ENCODE data around the gene SIGLEC14.
"Not testable (repeated sequence)": the region's sequence is repeated elsewhere in the genome, so short reads cannot be mapped to it uniquely, and the experiment has no call there.

Gene SIGLEC14, protein sequence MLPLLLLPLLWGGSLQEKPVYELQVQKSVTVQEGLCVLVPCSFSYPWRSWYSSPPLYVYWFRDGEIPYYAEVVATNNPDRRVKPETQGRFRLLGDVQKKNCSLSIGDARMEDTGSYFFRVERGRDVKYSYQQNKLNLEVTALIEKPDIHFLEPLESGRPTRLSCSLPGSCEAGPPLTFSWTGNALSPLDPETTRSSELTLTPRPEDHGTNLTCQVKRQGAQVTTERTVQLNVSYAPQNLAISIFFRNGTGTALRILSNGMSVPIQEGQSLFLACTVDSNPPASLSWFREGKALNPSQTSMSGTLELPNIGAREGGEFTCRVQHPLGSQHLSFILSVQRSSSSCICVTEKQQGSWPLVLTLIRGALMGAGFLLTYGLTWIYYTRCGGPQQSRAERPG

DNA sequence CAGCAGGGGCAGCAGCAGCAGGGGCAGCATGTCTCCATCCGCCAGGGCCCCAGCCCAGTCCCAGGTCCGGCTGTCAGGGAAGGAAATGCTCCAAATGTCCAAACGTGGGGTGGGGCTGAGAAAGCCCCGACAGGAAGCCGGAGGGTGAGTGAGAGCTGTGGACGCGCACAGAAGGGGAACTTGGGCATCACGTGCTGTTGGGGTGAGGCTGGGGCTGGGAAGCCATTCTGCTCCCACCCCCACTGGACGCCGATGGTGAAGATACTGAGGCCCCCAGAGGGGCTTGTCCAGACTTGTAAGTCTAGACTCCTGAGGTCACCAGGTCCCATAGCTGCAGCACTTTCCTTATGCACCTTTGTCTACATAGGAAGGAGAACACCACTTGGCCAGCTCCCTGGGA, at the start of gene SIGLEC14:
Gene SIGLEC14 (minus strand): TSS at position 96 of the 400 bp plus-strand sequence. CDS start 66 bp downstream, at position 30.
- not testable (repeated sequence) for H3K9ac ChIP-seq; H3K4me3 ChIP-seq (IDR thresholded peaks at IDR 0.05; ENCODE audit: insufficient read depth, low read depth, low read length); H3K79me2 ChIP-seq (ENCODE audit: insufficient read depth, low read depth); H3K27ac ChIP-seq; H3K4me1 ChIP-seq (ENCODE audit: low read depth, poor library complexity, severe bottlenecking); H3K27me3 ChIP-seq (ENCODE audit: insufficient read depth, low read depth); H4K20me1 ChIP-seq (ENCODE audit: insufficient read depth); H3K4me2 ChIP-seq; H2AFZ ChIP-seq (ENCODE audit: low read depth); H3K36me3 ChIP-seq (ENCODE audit: insufficient read depth)

GRCh38 chr19:51695702-51696315, 49.2 kb upstream of the SIGLEC14 start:
- Histone ChIP-seq H3K4me1 (ENCODE audit: low read depth, poor library complexity, severe bottlenecking) (no peaks in the 10 kb centered on the region), H2AFZ (ENCODE audit: low read depth) (no peak overlapping the region), H3K27me3 (ENCODE audit: insufficient read depth, low read depth) (no peaks in the 10 kb centered on the region), H3K4me2 (no peak overlapping the region), H3K27ac (no peak overlapping the region), H3K36me3 (ENCODE audit: insufficient read depth) (no peaks in the 10 kb centered on the region), H3K9ac (no peak overlapping the region), H3K79me2 (ENCODE audit: insufficient read depth, low read depth) (no peaks in the 10 kb centered on the region), H4K20me1 (ENCODE audit: insufficient read depth) (no peaks in the 10 kb centered on the region), H3K4me3 (IDR thresholded peaks at IDR 0.05; ENCODE audit: insufficient read depth, low read depth, low read length) (no peak overlapping the region)
- no peak for TF ChIP-seq CTCF (conservative IDR thresholded peaks at IDR 0.05; ENCODE audit: low read depth, low read length)

DNA sequence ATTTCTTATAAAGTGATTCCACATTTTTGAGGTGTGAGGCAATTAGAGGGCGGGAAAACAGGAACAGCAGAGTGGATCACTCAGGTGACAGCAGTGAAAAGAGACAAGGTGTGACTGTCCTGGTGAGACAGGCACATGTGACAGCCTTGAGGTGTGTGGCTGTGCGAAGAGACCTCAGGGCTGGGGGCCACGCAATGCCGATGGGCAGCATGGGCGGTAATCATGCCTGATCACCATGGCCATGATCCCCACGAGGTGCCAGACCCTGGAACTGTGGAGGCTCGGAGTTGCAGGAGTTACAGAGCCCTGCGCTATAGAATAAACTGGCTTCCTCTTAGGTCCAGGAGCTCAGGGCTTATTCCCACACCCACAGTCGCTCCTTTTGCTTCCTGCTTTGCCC, 48.5 kb upstream of the SIGLEC14 start:
- Histone ChIP-seq H3K79me2 (ENCODE audit: insufficient read depth, low read depth) (no peaks in the 10 kb centered on the region), H3K4me1 (ENCODE audit: low read depth, poor library complexity, severe bottlenecking) (no peaks in the 10 kb centered on the region), H3K9ac (no peak overlapping the region), H3K36me3 (ENCODE audit: insufficient read depth) (no peaks in the 10 kb centered on the region), H3K4me3 (IDR thresholded peaks at IDR 0.05; ENCODE audit: insufficient read depth, low read depth, low read length) (no peak overlapping the region), H3K27ac (no peak overlapping the region), H2AFZ (ENCODE audit: low read depth) (no peak overlapping the region), H3K4me2 (no peak overlapping the region), H4K20me1 (ENCODE audit: insufficient read depth) (no peaks in the 10 kb centered on the region), H3K27me3 (ENCODE audit: insufficient read depth, low read depth) (no peaks in the 10 kb centered on the region)
- no peak for TF ChIP-seq CTCF (conservative IDR thresholded peaks at IDR 0.05; ENCODE audit: low read depth, low read length)

DNA sequence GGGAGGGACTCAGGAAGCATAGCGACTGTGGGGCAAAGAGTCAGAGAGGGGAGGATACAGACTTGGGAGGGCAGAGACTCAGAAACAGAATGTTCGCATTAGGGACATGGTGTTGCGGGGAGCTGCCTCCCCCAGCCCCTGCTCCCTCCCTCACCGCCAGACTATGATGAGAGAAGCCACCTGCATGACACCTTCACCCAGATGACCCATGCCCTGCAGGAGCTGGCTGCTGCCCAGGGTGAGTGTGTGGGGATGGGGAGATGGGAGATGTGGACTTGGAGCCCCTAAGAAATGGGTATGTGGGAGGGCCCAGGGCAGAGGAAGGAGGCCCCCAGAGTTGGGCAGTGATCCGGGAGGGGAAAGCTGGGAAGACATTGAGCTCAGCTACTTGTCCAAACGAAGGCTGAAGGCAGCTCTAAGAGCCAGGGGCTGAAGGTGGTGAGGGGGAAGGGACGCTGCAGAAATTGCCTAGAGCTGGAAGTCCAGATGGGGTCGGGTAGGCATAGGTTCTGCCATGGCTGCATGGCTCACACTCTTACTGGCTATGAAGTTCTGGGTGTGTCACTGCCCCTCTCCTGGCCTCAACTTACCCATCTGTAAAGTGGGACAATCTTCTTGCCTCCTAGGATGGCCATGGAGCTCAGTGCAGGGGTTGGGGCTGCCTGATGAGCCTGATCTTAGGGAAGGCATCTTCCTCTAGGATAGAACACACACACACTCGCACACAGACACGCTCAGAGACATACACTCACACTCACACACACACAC, 47.9 kb upstream of the SIGLEC14 start:
- Histone ChIP-seq H3K79me2 (ENCODE audit: insufficient read depth, low read depth) (no peaks in the 10 kb centered on the region), H3K27ac (no peak overlapping the region), H3K27me3 (ENCODE audit: insufficient read depth, low read depth) (no peaks in the 10 kb centered on the region), H3K9ac (no peak overlapping the region), H4K20me1 (ENCODE audit: insufficient read depth) (no peaks in the 10 kb centered on the region), H3K4me2 (no peak overlapping the region), H2AFZ (ENCODE audit: low read depth) (no peak overlapping the region), H3K36me3 (ENCODE audit: insufficient read depth) (no peaks in the 10 kb centered on the region), H3K4me1 (ENCODE audit: low read depth, poor library complexity, severe bottlenecking) (no peaks in the 10 kb centered on the region), H3K4me3 (IDR thresholded peaks at IDR 0.05; ENCODE audit: insufficient read depth, low read depth, low read length) (no peak overlapping the region)
- no peak for TF ChIP-seq CTCF (conservative IDR thresholded peaks at IDR 0.05; ENCODE audit: low read depth, low read length)
